ENCODE measurements around the gene RIMKLA. TPM values are rescaled to one million over a fixed set of nuclear protein-coding genes. Genes with fewer than 3 reads are reported as not detected.

The RIMKLA gene
- total RNA-seq, 1 donor from 2014 or later = 0.25 TPM

DNA sequence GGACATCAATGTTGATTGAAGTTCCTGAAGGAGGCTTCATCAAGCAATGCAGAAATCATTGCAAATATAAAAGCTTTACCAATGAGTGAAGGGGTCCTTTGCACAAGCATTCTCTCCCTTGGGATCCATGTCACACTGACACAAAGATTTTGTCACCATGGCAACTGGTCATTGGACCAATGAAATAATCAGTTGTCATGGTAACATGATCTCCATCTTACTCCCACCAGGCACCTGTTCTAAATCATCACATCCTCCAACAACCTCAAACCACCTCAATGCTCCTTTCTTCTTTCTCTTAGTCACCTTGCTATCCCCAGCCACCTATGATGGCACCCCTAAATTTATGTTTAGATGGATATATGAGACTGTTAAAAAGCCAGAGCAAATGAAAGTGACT lies 32.1 kb upstream of the RIMKLA start:
- TF ChIP-seq, protein P1, sequence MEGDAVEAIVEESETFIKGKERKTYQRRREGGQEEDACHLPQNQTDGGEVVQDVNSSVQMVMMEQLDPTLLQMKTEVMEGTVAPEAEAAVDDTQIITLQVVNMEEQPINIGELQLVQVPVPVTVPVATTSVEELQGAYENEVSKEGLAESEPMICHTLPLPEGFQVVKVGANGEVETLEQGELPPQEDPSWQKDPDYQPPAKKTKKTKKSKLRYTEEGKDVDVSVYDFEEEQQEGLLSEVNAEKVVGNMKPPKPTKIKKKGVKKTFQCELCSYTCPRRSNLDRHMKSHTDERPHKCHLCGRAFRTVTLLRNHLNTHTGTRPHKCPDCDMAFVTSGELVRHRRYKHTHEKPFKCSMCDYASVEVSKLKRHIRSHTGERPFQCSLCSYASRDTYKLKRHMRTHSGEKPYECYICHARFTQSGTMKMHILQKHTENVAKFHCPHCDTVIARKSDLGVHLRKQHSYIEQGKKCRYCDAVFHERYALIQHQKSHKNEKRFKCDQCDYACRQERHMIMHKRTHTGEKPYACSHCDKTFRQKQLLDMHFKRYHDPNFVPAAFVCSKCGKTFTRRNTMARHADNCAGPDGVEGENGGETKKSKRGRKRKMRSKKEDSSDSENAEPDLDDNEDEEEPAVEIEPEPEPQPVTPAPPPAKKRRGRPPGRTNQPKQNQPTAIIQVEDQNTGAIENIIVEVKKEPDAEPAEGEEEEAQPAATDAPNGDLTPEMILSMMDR (IDR thresholded peaks at IDR 0.05) = no peak
- no peak for TF ChIP-seq POLR2A (IDR thresholded peaks at IDR 0.05)
- TF ChIP-seq POLR2AphosphoS5 (IDR thresholded peaks at IDR 0.05; ENCODE audit: insufficient read depth in 1 of 2, low read depth in 1 of 2) = no peak
- H3K27ac ChIP-seq = no peak overlapping the region
- no peaks in the 10 kb centered on the region for H3K9me3 ChIP-seq
- DNase-seq (ENCODE audit: extremely low spot score in 2 of 2) = no peak
- no peaks in the 10 kb centered on the region for H3K27me3 ChIP-seq
- no peaks in the 10 kb centered on the region for H3K4me1 ChIP-seq
- no peaks in the 10 kb centered on the region for H3K36me3 ChIP-seq
- H3K4me3 ChIP-seq = no peak overlapping the region
- intact Hi-C loops (cut with DNase I) = no loop called here

- no peak for DNase-seq (ENCODE audit: extremely low spot score in 2 of 2)
- H3K36me3 ChIP-seq = no peaks in the 10 kb centered on the region
- no peak overlapping the region for H3K27ac ChIP-seq
- no peaks in the 10 kb centered on the region for H3K27me3 ChIP-seq
- intact Hi-C loops (cut with DNase I) = no loop called here
- no peaks in the 10 kb centered on the region for H3K9me3 ChIP-seq
- H3K4me1 ChIP-seq = no peaks in the 10 kb centered on the region
- no peak overlapping the region for H3K4me3 ChIP-seq
- TF ChIP-seq POLR2A (IDR thresholded peaks at IDR 0.05) (no peak), POLR2AphosphoS5 (IDR thresholded peaks at IDR 0.05; ENCODE audit: insufficient read depth in 1 of 2, low read depth in 1 of 2) (no peak)
- TF ChIP-seq, protein P1 (IDR thresholded peaks at IDR 0.05) = no peak
Observed at GRCh38 chr1:42350086-42350485, 30.5 kb upstream of the RIMKLA start.

DNA sequence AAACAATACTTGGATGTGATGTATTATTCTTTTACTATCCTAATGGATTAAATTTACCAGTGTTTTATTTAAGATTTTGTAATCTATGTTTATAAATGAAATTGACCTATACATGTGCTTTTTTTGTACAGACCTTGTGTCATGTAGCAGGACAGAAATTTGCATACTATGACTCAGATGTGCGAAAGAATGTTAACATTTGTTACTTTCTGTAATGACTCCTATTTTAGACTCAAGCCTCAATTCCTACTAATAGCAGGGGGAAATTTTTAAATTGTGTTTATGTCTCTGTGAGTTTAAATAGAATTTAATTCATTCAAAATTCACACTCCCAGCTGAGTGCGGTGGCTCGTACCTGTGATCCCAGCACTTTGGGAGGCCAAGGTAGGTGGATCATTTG lies 21.8 kb upstream of the RIMKLA start:
- no peaks in the 10 kb centered on the region for H3K9me3 ChIP-seq
- H3K4me3 ChIP-seq = no peak overlapping the region
- no peaks in the 10 kb centered on the region for H3K36me3 ChIP-seq
- H3K27me3 ChIP-seq = no peaks in the 10 kb centered on the region
- H3K4me1 ChIP-seq = no peaks in the 10 kb centered on the region
- TF ChIP-seq, protein P1 (IDR thresholded peaks at IDR 0.05) = no peak
- TF ChIP-seq POLR2AphosphoS5 (IDR thresholded peaks at IDR 0.05; ENCODE audit: insufficient read depth in 1 of 2, low read depth in 1 of 2) = no peak
- no peak for TF ChIP-seq POLR2A (IDR thresholded peaks at IDR 0.05)
- intact Hi-C loops (cut with DNase I) = no loop called here
- DNase-seq (ENCODE audit: extremely low spot score in 2 of 2) = no peak
- H3K27ac ChIP-seq = no peak overlapping the region

GRCh38 chr1:42359466-42359865 lies 21.1 kb upstream of the RIMKLA start:
- intact Hi-C loops (cut with DNase I) = no loop called here
- no peaks in the 10 kb centered on the region for H3K9me3 ChIP-seq
- TF ChIP-seq, protein P1 (IDR thresholded peaks at IDR 0.05) = no peak
- TF ChIP-seq POLR2A (IDR thresholded peaks at IDR 0.05) = no peak
- no peak for TF ChIP-seq POLR2AphosphoS5 (IDR thresholded peaks at IDR 0.05; ENCODE audit: insufficient read depth in 1 of 2, low read depth in 1 of 2)

GRCh38 chr1:42364089-42364488 lies 16.5 kb upstream of the RIMKLA start:
- Histone ChIP-seq H3K4me3 (no peak overlapping the region), H3K27ac (no peak overlapping the region), H3K36me3 (no peaks in the 10 kb centered on the region), H3K27me3 (no peaks in the 10 kb centered on the region), H3K9me3 (no peaks in the 10 kb centered on the region), H3K4me1 (no peaks in the 10 kb centered on the region)
- DNase-seq (ENCODE audit: extremely low spot score in 2 of 2) = no peak
- intact Hi-C loops (cut with DNase I) = no loop called here
- TF ChIP-seq POLR2A (IDR thresholded peaks at IDR 0.05) (no peak), POLR2AphosphoS5 (IDR thresholded peaks at IDR 0.05; ENCODE audit: insufficient read depth in 1 of 2, low read depth in 1 of 2) (no peak)
- TF ChIP-seq, protein P1 (IDR thresholded peaks at IDR 0.05) = no peak

More at GRCh38 chr1:42359466-42359865, 21.1 kb upstream of the RIMKLA start:
- H3K4me3 ChIP-seq = no peak overlapping the region
- H3K27me3 ChIP-seq = no peaks in the 10 kb centered on the region
- no peak overlapping the region for H3K27ac ChIP-seq
- H3K4me1 ChIP-seq = no peaks in the 10 kb centered on the region
- no peak for DNase-seq (ENCODE audit: extremely low spot score in 2 of 2)
- H3K36me3 ChIP-seq = no peaks in the 10 kb centered on the region

Data from vagina (tissue), 2 donors.